ENCODE data around the gene PAPPA2.

PAPPA2 gene

GRCh38 chr1:176858433-176858916 is 395.5 kb downstream of the PAPPA2 start:
- DNase-seq (ENCODE audit: low spot score): no peak

- DNase-seq (ENCODE audit: low spot score): no peak
Observed at GRCh38 chr1:176863613-176864012, 400.6 kb downstream of the PAPPA2 start.

GRCh38 chr1:176864211-176864610 is 401.2 kb downstream of the PAPPA2 start:
- no peak for DNase-seq (ENCODE audit: low spot score)

- no peak for DNase-seq (ENCODE audit: low spot score)
Observed at GRCh38 chr1:176866011-176866714, 403.2 kb downstream of the PAPPA2 start.

- DNase-seq (ENCODE audit: low spot score): no peak
Observed at GRCh38 chr1:176869577-176869976, 406.6 kb downstream of the PAPPA2 start.

- DNase-seq (ENCODE audit: low spot score): no peak
Observed at GRCh38 chr1:176876966-176877515, 414.1 kb downstream of the PAPPA2 start.

GRCh38 chr1:176877557-176877956 is 414.6 kb downstream of the PAPPA2 start:
- no peak for DNase-seq (ENCODE audit: low spot score)

- DNase-seq (ENCODE audit: low spot score): no peak
Observed at GRCh38 chr1:176878750-176879536, 416.0 kb downstream of the PAPPA2 start.

- DNase-seq (ENCODE audit: low spot score): no peak
Observed at GRCh38 chr1:176879784-176880620, 417.0 kb downstream of the PAPPA2 start.

- peak; percentile 57 for DNase-seq (ENCODE audit: low spot score)
Observed at GRCh38 chr1:176880955-176881595, 418.1 kb downstream of the PAPPA2 start.

- no peak for DNase-seq (ENCODE audit: low spot score)
Observed at GRCh38 chr1:176884286-176884685, 421.3 kb downstream of the PAPPA2 start.

- DNase-seq (ENCODE audit: low spot score): no peak
Observed at GRCh38 chr1:176884911-176885310, 421.9 kb downstream of the PAPPA2 start.

- DNase-seq (ENCODE audit: low spot score): no peak
Observed at GRCh38 chr1:176885341-176885740, 422.4 kb downstream of the PAPPA2 start.

- DNase-seq (ENCODE audit: low spot score): no peak
Observed at GRCh38 chr1:176885751-176886150, 422.8 kb downstream of the PAPPA2 start.

- DNase-seq (ENCODE audit: low spot score): no peak
Observed at GRCh38 chr1:176888471-176889032, 425.6 kb downstream of the PAPPA2 start.

- no peak for DNase-seq (ENCODE audit: low spot score)
Observed at GRCh38 chr1:176893625-176894352, 430.8 kb downstream of the PAPPA2 start.

GRCh38 chr1:176894450-176894849 is 431.5 kb downstream of the PAPPA2 start:
- no peak for DNase-seq (ENCODE audit: low spot score)

All from hematopoietic multipotent progenitor cell treated with erythropoietin and hydrocortisone succinate and interleukin-3 and kit ligand, for 15 days (in vitro differentiated cells).